OCI-LY3 (cell line): ENCODE data around the gene PPBP.

Source experiments
- H2AFZ ChIP-seq: fragments of 200-600, 300-600 bp; shearing (Covaris generic); 2 replicates; pipeline ENCODE4 v1.6.0; 2014; ENCODE audit warnings: antibody characterized with exemption, low read depth, low read length
- H3K27ac ChIP-seq: fragments of 200-600, 300-600 bp; sonication (generic); 2 replicates; pipeline ENCODE4 v1.5.1; 2014; ENCODE audit warnings: mild to moderate bottlenecking, low read length, moderate library complexity, mixed read lengths
- H3K27me3 ChIP-seq: fragments of 200-600, 300-600 bp; sonication (generic); 2 replicates; pipeline ENCODE4 v1.6.1; 2014; ENCODE audit warnings: low read depth, low read length, mixed read lengths
- H3K36me3 ChIP-seq: fragments of 200-600, 300-600 bp; sonication (generic); replicated peaks from 2 replicates; pipeline ENCODE3; 2014; ENCODE audit warnings: low read depth, low read length, mixed read lengths
- H3K4me1 ChIP-seq: fragments of 300-600, 200-600 bp; sonication (generic); 2 replicates; pipeline ENCODE4 v1.6.1; 2014; ENCODE audit warnings: low read length, mixed read lengths
- H3K4me2 ChIP-seq: fragments of 200-600, 300-600 bp; sonication (generic); 2 replicates; pipeline ENCODE4 v1.6.1; 2014; ENCODE audit warnings: low read length, mixed read lengths
- H3K4me3 ChIP-seq: fragments of 300-600, 200-600 bp; sonication (generic); 2 replicates; pipeline ENCODE4 v1.5.1; 2014; ENCODE audit warnings: antibody characterized with exemption, mild to moderate bottlenecking, low read length, moderate library complexity
- H3K79me2 ChIP-seq: fragments of 300-600, 200-600 bp; shearing (Covaris generic); 2 replicates; pipeline ENCODE4 v1.6.1; 2014; ENCODE audit warnings: mild to moderate bottlenecking, low read length, mixed read lengths
- H3K9ac ChIP-seq: fragments of 300-600, 200-600 bp; shearing (Covaris generic); 2 replicates; pipeline ENCODE4 v1.6.0; 2014; ENCODE audit warnings: mild to moderate bottlenecking, low read length, moderate library complexity
- H3K9me3 ChIP-seq: fragments of 200-600, 300-600 bp; shearing (Covaris generic); 2 replicates; pipeline ENCODE4 v1.6.1; 2014; ENCODE audit warnings: low read length, mixed read lengths; ENCODE audit not compliant: insufficient read depth
- H4K20me1 ChIP-seq: fragments of 200-600, 300-600 bp; sonication (generic); 2 replicates; pipeline ENCODE4 v1.6.1; 2016; ENCODE audit warnings: low read length, mixed read lengths; ENCODE audit not compliant: insufficient read depth
- CTCF ChIP-seq: fragments of 200-600, 300-600 bp; sonication (generic); IDR thresholded peaks from 2 replicates; pipeline ENCODE4 v1.5.1; 2014; ENCODE audit warnings: antibody characterized with exemption, low read length, low read depth
- EZH2phosphoT487 ChIP-seq: fragments of 200-600 bp; shearing (Covaris generic); IDR thresholded peaks from 2 replicates; pipeline ENCODE4 v1.6.1; 2018; ENCODE audit warnings: antibody characterized with exemption, mixed run types, low read depth

Gene PPBP

GRCh38 chr4:74015126-74015780 is 27.3 kb upstream of the PPBP start:
- no peak overlapping the region for H3K27ac ChIP-seq
- no peak overlapping the region for H3K4me3 ChIP-seq
- H3K79me2 ChIP-seq, result no peaks in the 10 kb centered on the region
- no peaks in the 10 kb centered on the region for H3K9me3 ChIP-seq
- no peaks in the 10 kb centered on the region for H3K36me3 ChIP-seq
- H3K9ac ChIP-seq, result no peak overlapping the region
- no peaks in the 10 kb centered on the region for H3K27me3 ChIP-seq
- H3K4me1 ChIP-seq, result 0 out of 2 replicates have a peak, but pooled peaks cover 3% of the 10 kb centered on the region
- no peaks in the 10 kb centered on the region for H4K20me1 ChIP-seq
- no peak overlapping the region for H3K4me2 ChIP-seq
- no peak overlapping the region for H2AFZ ChIP-seq
- TF ChIP-seq CTCF, result no peak
- no peak for TF ChIP-seq EZH2phosphoT487

GRCh38 chr4:74014332-74014731 is 26.3 kb upstream of the PPBP start:
- no peaks in the 10 kb centered on the region for H3K9me3 ChIP-seq
- H3K9ac ChIP-seq, result no peak overlapping the region
- no peaks in the 10 kb centered on the region for H3K79me2 ChIP-seq
- H2AFZ ChIP-seq, result no peak overlapping the region
- 0 out of 2 replicates have a peak, but pooled peaks cover 3% of the 10 kb centered on the region for H3K4me1 ChIP-seq
- H3K27me3 ChIP-seq, result no peaks in the 10 kb centered on the region
- no peak overlapping the region for H3K27ac ChIP-seq
- H3K4me2 ChIP-seq, result no peak overlapping the region
- no peaks in the 10 kb centered on the region for H4K20me1 ChIP-seq
- H3K4me3 ChIP-seq, result no peak overlapping the region
- H3K36me3 ChIP-seq, result no peaks in the 10 kb centered on the region
- TF ChIP-seq CTCF (no peak), EZH2phosphoT487 (no peak)

GRCh38 chr4:74013264-74013663 is 25.3 kb upstream of the PPBP start:
- Histone ChIP-seq H3K4me1 (0 out of 2 replicates have a peak, but pooled peaks cover 3% of the 10 kb centered on the region), H3K9ac (no peak overlapping the region), H3K4me3 (no peak overlapping the region), H3K36me3 (no peaks in the 10 kb centered on the region), H3K27me3 (no peaks in the 10 kb centered on the region), H3K79me2 (no peaks in the 10 kb centered on the region), H3K4me2 (no peak overlapping the region), H3K9me3 (no peaks in the 10 kb centered on the region), H3K27ac (no peak overlapping the region), H2AFZ (no peak overlapping the region), H4K20me1 (no peaks in the 10 kb centered on the region)
- TF ChIP-seq EZH2phosphoT487 (no peak), CTCF (no peak)

GRCh38 chr4:74012130-74012529 is 24.1 kb upstream of the PPBP start:
- Histone ChIP-seq H3K36me3 (no peaks in the 10 kb centered on the region), H3K4me3 (no peak overlapping the region), H2AFZ (no peak overlapping the region), H3K4me2 (no peak overlapping the region), H4K20me1 (no peaks in the 10 kb centered on the region), H3K9me3 (no peaks in the 10 kb centered on the region), H3K79me2 (no peaks in the 10 kb centered on the region), H3K27me3 (no peaks in the 10 kb centered on the region), H3K27ac (no peak overlapping the region), H3K9ac (no peak overlapping the region), H3K4me1 (0 out of 2 replicates have a peak, but pooled peaks cover 3% of the 10 kb centered on the region)
- no peak for TF ChIP-seq CTCF
- no peak for TF ChIP-seq EZH2phosphoT487
